Subcutaneous adipose tissue (tissue), 4 donors: ENCODE data around the gene CACNA1B. TPM values are rescaled to one million over a fixed set of nuclear protein-coding genes. Genes with fewer than 3 reads are reported as not detected.

ENCODE experiments used
- total RNA-seq, 4 donors: library from RNA; depleted of rRNA; stranded (reverse); fragments of >200 nt; gene quantifications; one replicate each; pipeline ENCODE4 v1.1.0, GENCODE V29; 2016
- TF ChIP-seq, protein P1 (sequence below): fragments of 450-650 bp; IDR thresholded peaks from one replicate; pipeline ENCODE4 v1.5.1; 2016; ENCODE audit warnings: low read depth, mild to moderate bottlenecking, control low read depth, antibody characterized with exemption, moderate library complexity

The CACNA1B gene
- total RNA-seq, 4 donors from 2014 or later, result not detected

DNA sequence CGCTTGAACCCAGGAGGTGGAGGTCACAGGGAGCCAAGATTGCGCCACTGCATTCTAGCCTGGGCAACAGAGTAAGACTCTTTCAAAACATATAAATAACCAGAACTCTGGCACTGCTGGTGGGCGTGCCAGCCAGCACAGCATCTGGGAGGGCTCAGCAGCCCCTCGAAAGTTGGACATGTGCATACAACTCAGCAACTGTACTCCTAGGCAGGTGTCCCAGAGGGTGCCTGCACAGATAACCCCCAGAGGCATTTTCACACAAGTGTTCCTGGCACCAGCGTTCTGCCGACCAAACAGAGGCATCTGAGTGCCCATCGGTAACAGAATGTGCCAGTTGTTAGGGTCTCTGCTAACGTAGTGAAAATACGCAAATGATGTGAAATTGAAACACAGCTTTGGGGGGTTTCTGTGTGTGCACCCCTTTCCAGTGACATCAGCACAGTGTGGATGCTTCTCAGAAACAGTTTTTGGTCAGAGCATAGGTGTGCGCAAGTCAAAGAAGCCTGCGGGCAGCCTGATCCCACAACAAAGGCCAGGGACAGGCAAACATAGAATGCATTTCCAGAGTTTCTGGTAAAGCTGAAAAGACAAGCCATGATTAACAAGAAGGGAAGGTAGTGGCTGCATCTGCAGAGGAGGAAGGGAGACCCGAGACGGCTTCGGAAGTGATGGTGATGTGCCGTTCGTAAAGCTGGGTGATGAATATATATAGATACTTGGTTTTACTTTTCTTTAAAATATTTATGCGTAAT lies 190.2 kb downstream of the CACNA1B start:
- TF ChIP-seq, protein P1, sequence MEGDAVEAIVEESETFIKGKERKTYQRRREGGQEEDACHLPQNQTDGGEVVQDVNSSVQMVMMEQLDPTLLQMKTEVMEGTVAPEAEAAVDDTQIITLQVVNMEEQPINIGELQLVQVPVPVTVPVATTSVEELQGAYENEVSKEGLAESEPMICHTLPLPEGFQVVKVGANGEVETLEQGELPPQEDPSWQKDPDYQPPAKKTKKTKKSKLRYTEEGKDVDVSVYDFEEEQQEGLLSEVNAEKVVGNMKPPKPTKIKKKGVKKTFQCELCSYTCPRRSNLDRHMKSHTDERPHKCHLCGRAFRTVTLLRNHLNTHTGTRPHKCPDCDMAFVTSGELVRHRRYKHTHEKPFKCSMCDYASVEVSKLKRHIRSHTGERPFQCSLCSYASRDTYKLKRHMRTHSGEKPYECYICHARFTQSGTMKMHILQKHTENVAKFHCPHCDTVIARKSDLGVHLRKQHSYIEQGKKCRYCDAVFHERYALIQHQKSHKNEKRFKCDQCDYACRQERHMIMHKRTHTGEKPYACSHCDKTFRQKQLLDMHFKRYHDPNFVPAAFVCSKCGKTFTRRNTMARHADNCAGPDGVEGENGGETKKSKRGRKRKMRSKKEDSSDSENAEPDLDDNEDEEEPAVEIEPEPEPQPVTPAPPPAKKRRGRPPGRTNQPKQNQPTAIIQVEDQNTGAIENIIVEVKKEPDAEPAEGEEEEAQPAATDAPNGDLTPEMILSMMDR, result no peak

DNA sequence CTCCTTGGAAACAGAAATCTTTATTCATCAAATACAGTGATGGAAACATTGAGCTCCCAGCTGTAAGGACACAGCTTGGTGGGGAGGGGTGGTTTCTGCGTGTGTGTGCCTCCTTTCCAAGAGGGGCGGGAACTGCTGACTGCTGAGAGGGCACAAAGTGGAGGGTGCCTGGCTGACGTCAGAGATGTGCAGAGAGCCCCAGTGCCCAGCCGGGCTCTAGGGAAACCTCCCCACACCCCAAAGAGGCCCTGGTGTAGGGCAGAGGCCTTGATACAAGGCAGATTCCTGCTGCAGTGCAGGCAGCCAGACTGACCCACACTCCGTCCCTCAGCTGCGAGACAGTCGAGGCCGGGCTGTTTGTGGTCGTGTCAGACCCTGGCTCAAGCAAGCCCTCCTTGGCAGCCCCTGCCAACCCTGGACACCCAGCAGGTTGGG lies 191.0 kb downstream of the CACNA1B start:
- TF ChIP-seq, protein P1, result no peak

DNA sequence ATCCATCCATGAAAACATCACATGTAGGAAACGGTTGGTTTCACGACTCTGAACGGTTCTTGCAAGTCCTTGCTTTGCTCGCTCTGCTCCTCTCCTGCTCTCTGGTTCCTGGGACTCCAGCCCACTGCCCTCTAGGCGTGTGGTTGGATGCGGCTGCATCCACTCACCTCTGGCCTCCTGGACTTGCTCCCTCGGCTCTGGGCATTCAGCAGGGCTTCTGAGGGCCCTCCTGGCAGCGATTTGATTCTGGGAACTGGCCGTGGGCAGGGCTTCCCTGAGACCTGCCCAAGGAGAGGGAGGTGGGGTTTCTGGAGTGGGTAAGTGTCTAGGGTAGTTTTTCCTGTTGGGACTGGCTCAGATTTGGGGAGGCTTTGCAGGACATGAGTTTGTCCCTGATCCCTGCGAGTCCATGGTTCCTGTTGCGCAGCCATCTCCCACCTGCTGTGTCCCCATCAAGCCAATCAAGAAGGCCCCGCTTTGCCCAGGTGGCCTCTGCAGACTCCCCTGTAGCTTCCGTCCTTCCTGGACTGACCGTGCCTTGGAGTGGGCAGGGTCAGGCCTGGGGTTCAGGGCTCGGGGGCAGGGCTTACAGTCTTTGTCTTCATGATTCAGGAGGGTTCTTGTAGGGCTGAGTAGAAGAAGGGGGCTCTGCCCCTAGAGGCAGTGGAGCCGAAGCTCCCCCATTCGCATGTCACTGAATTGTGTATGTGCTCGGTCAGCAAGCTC lies 192.3 kb downstream of the CACNA1B start:
- TF ChIP-seq, protein P1, result no peak

DNA sequence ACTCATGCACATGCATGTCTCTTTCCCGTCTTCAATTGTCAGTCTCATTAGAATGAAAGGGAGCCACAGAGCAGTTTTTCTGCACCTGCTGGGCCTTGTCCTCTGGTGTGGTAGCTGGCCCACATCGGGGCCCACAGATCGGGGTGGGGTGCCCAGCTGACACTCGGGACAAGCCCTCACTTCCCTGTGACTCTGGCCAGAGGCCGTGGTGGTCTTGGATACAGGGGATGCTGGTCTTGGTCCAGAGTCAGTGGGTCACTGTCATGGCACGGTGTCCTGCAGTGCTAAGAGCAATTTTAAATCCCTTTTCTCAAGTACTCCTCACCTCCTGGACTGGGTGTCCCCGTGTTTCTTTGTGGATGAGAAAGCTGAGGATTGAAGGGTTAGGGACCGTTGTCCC lies 193.2 kb downstream of the CACNA1B start:
- TF ChIP-seq, protein P1, result no peak

DNA sequence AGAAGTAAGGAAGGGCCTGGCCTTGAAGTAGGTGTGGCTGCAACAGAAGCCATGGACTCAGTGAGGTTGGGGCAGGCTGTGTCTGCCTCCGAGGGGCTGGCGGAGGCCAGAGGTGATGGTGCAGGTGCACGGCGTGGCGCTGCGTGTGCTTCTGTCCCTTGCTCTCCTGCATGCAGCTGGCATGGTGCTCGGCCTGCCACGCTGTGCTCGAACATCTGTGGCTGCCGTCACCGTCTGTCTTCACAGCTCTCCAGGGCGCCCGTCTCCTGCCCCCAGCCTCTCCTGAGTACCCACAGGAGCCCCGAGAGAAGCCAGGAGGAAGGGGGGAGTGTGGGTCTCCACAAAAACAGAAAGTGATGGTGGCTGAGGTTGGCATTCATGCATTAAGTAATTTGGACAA lies 193.7 kb downstream of the CACNA1B start:
- TF ChIP-seq, protein P1, result no peak

DNA sequence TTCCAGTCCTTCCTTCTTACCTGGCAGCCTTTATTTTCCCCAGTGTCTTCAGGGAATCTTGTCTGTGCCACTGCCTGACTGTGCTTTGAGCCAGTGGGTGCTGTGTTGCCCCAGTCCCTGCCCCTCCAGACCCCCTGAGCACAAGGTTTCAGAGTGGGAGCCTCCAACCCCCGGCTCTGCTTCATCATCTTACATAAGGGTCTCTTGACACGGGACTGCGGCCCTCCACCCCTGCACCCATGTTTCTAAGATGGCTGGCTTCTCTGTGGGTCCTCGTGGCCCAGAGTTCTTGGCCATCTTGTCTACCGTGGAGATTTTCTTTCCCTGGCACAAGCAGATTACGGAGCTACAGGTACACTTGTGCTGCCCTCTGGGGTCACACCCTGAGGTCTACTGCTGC lies 194.1 kb downstream of the CACNA1B start:
- TF ChIP-seq, protein P1, result no peak

DNA sequence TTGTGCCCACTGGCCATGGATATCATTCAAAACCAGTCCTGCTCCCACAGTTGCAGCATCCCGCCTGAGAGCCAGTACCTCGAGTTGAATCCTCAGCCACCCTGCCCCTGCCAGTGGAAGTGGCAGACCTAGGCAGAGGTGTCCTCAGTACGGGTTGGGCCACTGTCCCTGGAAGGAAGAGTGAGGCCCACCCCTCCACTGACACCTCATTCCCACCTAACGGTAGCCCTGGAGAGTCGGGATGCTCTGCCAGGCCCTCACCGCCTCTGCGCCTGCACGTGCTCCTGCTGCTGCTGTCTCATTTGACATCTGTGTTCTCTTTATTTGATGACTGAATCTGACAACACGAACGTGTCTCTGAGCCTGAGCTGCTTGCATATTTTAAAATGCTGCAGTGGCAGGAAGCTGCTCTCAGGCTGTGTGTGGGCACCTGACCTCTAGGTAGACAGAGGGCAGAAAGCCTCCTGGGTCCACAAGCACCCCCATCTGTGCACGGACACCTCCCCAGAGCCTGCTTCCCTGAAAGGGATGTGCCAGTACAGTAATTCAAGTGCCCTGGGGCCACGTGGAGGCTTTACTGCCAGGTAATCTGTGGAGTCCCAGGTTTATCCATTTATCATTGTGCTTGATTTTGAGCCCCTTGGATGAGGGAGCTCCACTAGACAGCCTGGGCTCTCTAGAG lies 194.7 kb downstream of the CACNA1B start:
- TF ChIP-seq, protein P1, result no peak
